Panc1 (cell line): Measurements from ENCODE around the gene TMED10.

Experiments used
- CTCF ChIP-seq: fragments of 450-650 bp; IDR thresholded peaks from 2 replicates; pipeline ENCODE4 v1.5.1; 2017; ENCODE audit warnings: mild to moderate bottlenecking
- SIN3A ChIP-seq: IDR thresholded peaks from 2 replicates; pipeline ENCODE4 v1.6.1; 2012; ENCODE audit warnings: low read depth, mild to moderate bottlenecking, low read length, moderate library complexity, borderline replicate concordance; ENCODE audit not compliant: insufficient read depth
- TCF7L2 ChIP-seq: IDR thresholded peaks from 2 replicates; pipeline ENCODE4 v1.6.1; 2011; ENCODE audit warnings: mild to moderate bottlenecking, low read depth, low read length, inconsistent platforms

GRCh38 chr14:75098212-75098611, 78.2 kb downstream of the TMED10 start:
- TF ChIP-seq CTCF (no peak), SIN3A (no peak), TCF7L2 (no peak)
